ENCODE results near the gene WWOX. TPM values are rescaled to one million over a fixed set of nuclear protein-coding genes. Genes with fewer than 3 reads are reported as not detected.

WWOX gene
- total RNA-seq, 1 experiment from 2014 or later = 28.3 TPM

DNA sequence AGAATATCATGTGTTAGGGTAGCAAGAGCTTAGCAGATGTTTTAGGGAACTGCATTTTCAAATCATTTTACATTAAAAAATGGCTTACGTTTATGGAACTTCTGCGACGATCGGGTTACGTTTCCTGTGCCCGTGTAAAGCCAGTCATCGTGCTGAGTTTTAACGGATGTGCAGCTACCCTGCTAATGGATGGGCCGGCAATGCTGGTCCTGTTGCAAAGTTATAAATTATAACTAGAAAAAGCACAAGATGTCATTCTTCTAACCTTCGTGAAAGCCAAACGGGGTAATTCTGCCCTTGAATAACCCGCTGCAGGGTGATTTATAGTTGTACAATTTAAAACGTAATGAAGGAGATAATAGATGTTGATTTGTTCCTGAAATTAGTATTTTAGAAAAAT lies 339.2 kb downstream of the WWOX start:
- Histone ChIP-seq H3K36me3 (ENCODE audit: low read depth, low read length) (no peaks in the 10 kb centered on the region; the same call in 1 of the 2 replicates), H3K27ac (ENCODE audit: low read length) (no peak overlapping the region), H3K4me3 (ENCODE audit: low read length) (no peak overlapping the region), H4K20me1 (ENCODE audit: low read length) (no peaks in the 10 kb centered on the region), H3K9me2 (replicated peaks; ENCODE audit: low read length) (no peaks in the 10 kb centered on the region), H3K4me1 (ENCODE audit: insufficient read depth, low read length) (no peaks in the 10 kb centered on the region), H3K9me3 (ENCODE audit: low read length) (no peaks in the 10 kb centered on the region), H3F3A (ENCODE audit: low read length, unreplicated experiment) (no peaks in the 10 kb centered on the region), H3K79me2 (ENCODE audit: low read length) (no peaks in the 10 kb centered on the region), H3K9ac (ENCODE audit: low read length) (no peak overlapping the region), H2AFZ (ENCODE audit: low read length) (no peak overlapping the region), H3K27me3 (ENCODE audit: low read length) (no peaks in the 10 kb centered on the region), H3K4me2 (ENCODE audit: low read length) (no peak overlapping the region)
- DNase-seq (no peak), ATAC-seq (no peak)
- ChIA-PET CTCF (no interaction called here), POLR2A (ENCODE audit: unreplicated experiment) (no interaction called here)
- TF ChIP-seq, protein P1, sequence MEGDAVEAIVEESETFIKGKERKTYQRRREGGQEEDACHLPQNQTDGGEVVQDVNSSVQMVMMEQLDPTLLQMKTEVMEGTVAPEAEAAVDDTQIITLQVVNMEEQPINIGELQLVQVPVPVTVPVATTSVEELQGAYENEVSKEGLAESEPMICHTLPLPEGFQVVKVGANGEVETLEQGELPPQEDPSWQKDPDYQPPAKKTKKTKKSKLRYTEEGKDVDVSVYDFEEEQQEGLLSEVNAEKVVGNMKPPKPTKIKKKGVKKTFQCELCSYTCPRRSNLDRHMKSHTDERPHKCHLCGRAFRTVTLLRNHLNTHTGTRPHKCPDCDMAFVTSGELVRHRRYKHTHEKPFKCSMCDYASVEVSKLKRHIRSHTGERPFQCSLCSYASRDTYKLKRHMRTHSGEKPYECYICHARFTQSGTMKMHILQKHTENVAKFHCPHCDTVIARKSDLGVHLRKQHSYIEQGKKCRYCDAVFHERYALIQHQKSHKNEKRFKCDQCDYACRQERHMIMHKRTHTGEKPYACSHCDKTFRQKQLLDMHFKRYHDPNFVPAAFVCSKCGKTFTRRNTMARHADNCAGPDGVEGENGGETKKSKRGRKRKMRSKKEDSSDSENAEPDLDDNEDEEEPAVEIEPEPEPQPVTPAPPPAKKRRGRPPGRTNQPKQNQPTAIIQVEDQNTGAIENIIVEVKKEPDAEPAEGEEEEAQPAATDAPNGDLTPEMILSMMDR (conservative IDR thresholded peaks at IDR 0.05; ENCODE audit: low read depth, low read length) = no peak
- TF ChIP-seq EZH2phosphoT487 (IDR thresholded peaks at IDR 0.05; ENCODE audit: borderline replicate concordance, low read length) = no peak
- TF ChIP-seq EZH2 (IDR thresholded peaks at IDR 0.05; ENCODE audit: low read length, unreplicated experiment) = no peak
- no TSS peak for BruUV-seq (replicated peaks)
- intact Hi-C loops (cut with micrococcal nuclease) = no loop called here

DNA sequence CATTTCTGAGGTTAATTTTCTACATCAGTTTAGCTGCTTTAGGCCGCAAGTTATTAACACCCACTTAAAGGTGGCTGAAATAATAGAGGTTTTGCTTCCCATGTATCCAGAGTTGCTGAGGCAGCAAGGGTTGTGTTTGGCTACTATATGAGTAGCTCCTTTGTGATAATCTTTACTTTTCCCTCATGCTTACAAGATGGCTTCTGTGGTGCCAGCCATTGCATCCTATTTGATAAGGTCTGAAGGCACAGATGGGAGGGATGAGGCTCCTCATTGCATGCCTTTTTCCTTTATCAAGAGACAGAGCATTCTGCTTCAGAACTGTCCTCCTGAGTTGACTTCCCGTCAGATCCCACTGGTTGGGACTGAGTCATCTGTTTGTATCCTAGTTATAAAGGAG lies 340.2 kb downstream of the WWOX start:
- no peak for ATAC-seq
- POLR2A ChIA-PET (ENCODE audit: unreplicated experiment) = no interaction called here
- no peaks in the 10 kb centered on the region for H4K20me1 ChIP-seq (ENCODE audit: low read length)
- no TSS peak for BruUV-seq (replicated peaks)
- H3K4me2 ChIP-seq (ENCODE audit: low read length) = no peak overlapping the region
- intact Hi-C loops (cut with micrococcal nuclease) = no loop called here
- no peaks in the 10 kb centered on the region for H3K4me1 ChIP-seq (ENCODE audit: insufficient read depth, low read length)
- H3K27me3 ChIP-seq (ENCODE audit: low read length) = no peaks in the 10 kb centered on the region
- CTCF ChIA-PET = no interaction called here
- no peaks in the 10 kb centered on the region; the same call in 1 of the 2 replicates for H3K36me3 ChIP-seq (ENCODE audit: low read depth, low read length)
- H3K9me2 ChIP-seq (replicated peaks; ENCODE audit: low read length) = no peaks in the 10 kb centered on the region
- no peaks in the 10 kb centered on the region for H3K79me2 ChIP-seq (ENCODE audit: low read length)
- H3K9me3 ChIP-seq (ENCODE audit: low read length) = no peaks in the 10 kb centered on the region
- TF ChIP-seq EZH2phosphoT487 (IDR thresholded peaks at IDR 0.05; ENCODE audit: borderline replicate concordance, low read length) (no peak), EZH2 (IDR thresholded peaks at IDR 0.05; ENCODE audit: low read length, unreplicated experiment) (no peak)
- TF ChIP-seq, protein P1 (conservative IDR thresholded peaks at IDR 0.05; ENCODE audit: low read depth, low read length) = no peak
- H3F3A ChIP-seq (ENCODE audit: low read length, unreplicated experiment) = no peaks in the 10 kb centered on the region
- no peak overlapping the region for H3K27ac ChIP-seq (ENCODE audit: low read length)
- H3K4me3 ChIP-seq (ENCODE audit: low read length) = no peak overlapping the region
- DNase-seq = no peak
- no peak overlapping the region for H3K9ac ChIP-seq (ENCODE audit: low read length)
- H2AFZ ChIP-seq (ENCODE audit: low read length) = no peak overlapping the region

DNA sequence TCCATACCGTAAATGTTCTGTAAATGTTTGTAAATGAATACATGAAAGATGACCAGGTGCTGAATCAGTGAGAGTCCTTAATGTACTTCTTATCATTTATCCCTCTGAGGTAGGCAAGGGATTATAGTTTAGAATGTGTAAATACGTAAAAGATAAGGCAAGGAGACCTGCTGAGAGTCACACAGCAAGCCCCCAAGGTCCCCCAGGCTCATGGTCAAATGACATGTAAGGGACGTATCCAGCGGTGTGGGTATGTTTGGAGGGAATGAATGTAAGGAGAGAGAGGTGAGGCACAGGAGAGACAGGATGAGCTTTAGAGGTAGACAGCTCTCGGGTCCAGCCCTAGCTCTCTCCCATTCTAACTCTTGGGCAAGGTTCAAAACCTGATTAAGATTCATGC lies 341.8 kb downstream of the WWOX start:
- ATAC-seq = no peak
- Histone ChIP-seq H4K20me1 (ENCODE audit: low read length) (no peaks in the 10 kb centered on the region), H3K27me3 (ENCODE audit: low read length) (no peaks in the 10 kb centered on the region), H3K9me3 (ENCODE audit: low read length) (no peaks in the 10 kb centered on the region), H3F3A (ENCODE audit: low read length, unreplicated experiment) (no peaks in the 10 kb centered on the region), H2AFZ (ENCODE audit: low read length) (no peak overlapping the region), H3K9ac (ENCODE audit: low read length) (no peak overlapping the region), H3K4me2 (ENCODE audit: low read length) (no peak overlapping the region), H3K79me2 (ENCODE audit: low read length) (no peaks in the 10 kb centered on the region), H3K9me2 (replicated peaks; ENCODE audit: low read length) (no peaks in the 10 kb centered on the region), H3K4me1 (ENCODE audit: insufficient read depth, low read length) (no peaks in the 10 kb centered on the region), H3K27ac (ENCODE audit: low read length) (no peak overlapping the region), H3K4me3 (ENCODE audit: low read length) (no peak overlapping the region), H3K36me3 (ENCODE audit: low read depth, low read length) (no peaks in the 10 kb centered on the region; the same call in 1 of the 2 replicates)
- TF ChIP-seq, protein P1 (conservative IDR thresholded peaks at IDR 0.05; ENCODE audit: low read depth, low read length) = no peak
- TF ChIP-seq EZH2phosphoT487 (IDR thresholded peaks at IDR 0.05; ENCODE audit: borderline replicate concordance, low read length) = no peak
- TF ChIP-seq EZH2 (IDR thresholded peaks at IDR 0.05; ENCODE audit: low read length, unreplicated experiment) = no peak
- ChIA-PET POLR2A (ENCODE audit: unreplicated experiment) (no interaction called here), CTCF (no interaction called here)
- BruUV-seq (replicated peaks) = no TSS peak
- intact Hi-C loops (cut with micrococcal nuclease) = no loop called here
- no peak for DNase-seq
